ENCODE data around the gene EBPL.

Gene EBPL

GRCh38 chr13:49670828-49671227 is 20.5 kb downstream of the EBPL start:
- no peak for DNase-seq

GRCh38 chr13:49669735-49670309 is 21.5 kb downstream of the EBPL start:
- peak; percentile 35 for DNase-seq

- no peak for DNase-seq
Observed at GRCh38 chr13:49667773-49668172, 23.5 kb downstream of the EBPL start.

- DNase-seq: no peak
Observed at GRCh38 chr13:49664606-49665005, 26.7 kb downstream of the EBPL start.

- DNase-seq: no peak
Observed at GRCh38 chr13:49657241-49657641, 34.0 kb downstream of the EBPL start.

GRCh38 chr13:49655906-49656305 is 35.4 kb downstream of the EBPL start:
- DNase-seq: no peak

- DNase-seq: no peak
Observed at GRCh38 chr13:49654011-49654410, 37.3 kb downstream of the EBPL start.

GRCh38 chr13:49653478-49653877 is 37.8 kb downstream of the EBPL start:
- DNase-seq: no peak

- DNase-seq: peak; percentile 41
Observed at GRCh38 chr13:49652355-49653305, 38.7 kb downstream of the EBPL start.

GRCh38 chr13:49651570-49652354 is 39.5 kb downstream of the EBPL start:
- DNase-seq: no peak

GRCh38 chr13:49649963-49650312 is 41.3 kb downstream of the EBPL start:
- no peak for DNase-seq

- DNase-seq: no peak
Observed at GRCh38 chr13:49649244-49649962, 41.9 kb downstream of the EBPL start.

- DNase-seq: no peak
Observed at GRCh38 chr13:49646688-49647087, 44.6 kb downstream of the EBPL start.

GRCh38 chr13:49645451-49645850 is 45.8 kb downstream of the EBPL start:
- DNase-seq: peak; percentile 18

GRCh38 chr13:49643035-49643646 is 48.1 kb downstream of the EBPL start:
- no peak for DNase-seq

GRCh38 chr13:49641801-49642291 is 49.4 kb downstream of the EBPL start:
- no peak for DNase-seq

- no peak for DNase-seq
Observed at GRCh38 chr13:49638744-49639072, 52.6 kb downstream of the EBPL start.

GRCh38 chr13:49638030-49638743 is 53.1 kb downstream of the EBPL start:
- no peak for DNase-seq

GRCh38 chr13:49636705-49637104 is 54.6 kb downstream of the EBPL start:
- no peak for DNase-seq

- peak; percentile 36 for DNase-seq
Observed at GRCh38 chr13:49635599-49636433, 55.5 kb downstream of the EBPL start.

GRCh38 chr13:49633710-49634109 is 57.6 kb downstream of the EBPL start:
- no peak for DNase-seq

Measured in activated CD4-positive, alpha-beta T cell treated with anti-CD3 and anti-CD28 coated beads, Interleukin-10, Interleukin-2, amounts not matched to agents 100 ng/mL and 50 ng/mL, durations not matched to agents 16 hours and 8 hours (primary cell).